HG03521 (cell line): ENCODE measurements around the gene ACTR3C.

Experiments
- ATAC-seq: cut with Tn5 transposase; IDR thresholded peaks from one replicate; pipeline ENCODE4 v1.9.1; 2021; ENCODE audit warnings: mild to moderate bottlenecking, moderate library complexity; ENCODE audit not compliant: unreplicated experiment

The ACTR3C gene

GRCh38 chr7:150322833-150323681, at the start of gene ACTR3C, which contains the start of gene LRRC61:
ACTR3C (minus strand) TSS chr7:150323545; CDS start chr7:150295296, 28,249 bp downstream.
LRRC61 (plus strand) TSS chr7:150323355; CDS start chr7:150336862, 13,507 bp downstream.
- ATAC-seq: peak; percentile 61

GRCh38 chr7:150372271-150373048, 49.1 kb upstream of the ACTR3C start:
- ATAC-seq: no peak

GRCh38 chr7:150371996-150372270, 48.6 kb upstream of the ACTR3C start:
- ATAC-seq: no peak

GRCh38 chr7:150371131-150371995, 48.0 kb upstream of the ACTR3C start:
- no peak for ATAC-seq

- no peak for ATAC-seq
Measured at GRCh38 chr7:150370612-150371071, 47.3 kb upstream of the ACTR3C start.

GRCh38 chr7:150369748-150370501, 46.6 kb upstream of the ACTR3C start:
- no peak for ATAC-seq

GRCh38 chr7:150368884-150369747, 45.8 kb upstream of the ACTR3C start:
- ATAC-seq: peak; percentile 35

- ATAC-seq: peak; percentile 49
Measured at GRCh38 chr7:150368096-150368883, 44.9 kb upstream of the ACTR3C start, which contains the start of gene REPIN1. REPIN1 (plus strand) TSS chr7:150368822; CDS start chr7:150369712, 890 bp downstream.

GRCh38 chr7:150367677-150368095, 44.3 kb upstream of the ACTR3C start:
- no peak for ATAC-seq

GRCh38 chr7:150365673-150366398, 42.5 kb upstream of the ACTR3C start:
- no peak for ATAC-seq

- no peak for ATAC-seq
Measured at GRCh38 chr7:150365194-150365593, 41.8 kb upstream of the ACTR3C start.

- ATAC-seq: no peak
Measured at GRCh38 chr7:150363872-150364271, 40.5 kb upstream of the ACTR3C start.

- ATAC-seq: no peak
Measured at GRCh38 chr7:150363370-150363769, 40.0 kb upstream of the ACTR3C start.

GRCh38 chr7:150361807-150362621, 38.7 kb upstream of the ACTR3C start:
- no peak for ATAC-seq

GRCh38 chr7:150361402-150361801, 38.1 kb upstream of the ACTR3C start:
- no peak for ATAC-seq

- ATAC-seq: no peak
Measured at GRCh38 chr7:150360363-150361058, 37.2 kb upstream of the ACTR3C start.
